ENCODE measurements around the gene REPIN1. TPM values are rescaled to one million over a fixed set of nuclear protein-coding genes. Genes with fewer than 3 reads are reported as not detected.

Gene REPIN1
- total and polyA plus RNA-seq, 9 of the 15 experiments (the other 6 are each of a cell fraction or from before 2014, with no cell fraction given), result 8.1 to 283 (median 94.3) TPM

DNA sequence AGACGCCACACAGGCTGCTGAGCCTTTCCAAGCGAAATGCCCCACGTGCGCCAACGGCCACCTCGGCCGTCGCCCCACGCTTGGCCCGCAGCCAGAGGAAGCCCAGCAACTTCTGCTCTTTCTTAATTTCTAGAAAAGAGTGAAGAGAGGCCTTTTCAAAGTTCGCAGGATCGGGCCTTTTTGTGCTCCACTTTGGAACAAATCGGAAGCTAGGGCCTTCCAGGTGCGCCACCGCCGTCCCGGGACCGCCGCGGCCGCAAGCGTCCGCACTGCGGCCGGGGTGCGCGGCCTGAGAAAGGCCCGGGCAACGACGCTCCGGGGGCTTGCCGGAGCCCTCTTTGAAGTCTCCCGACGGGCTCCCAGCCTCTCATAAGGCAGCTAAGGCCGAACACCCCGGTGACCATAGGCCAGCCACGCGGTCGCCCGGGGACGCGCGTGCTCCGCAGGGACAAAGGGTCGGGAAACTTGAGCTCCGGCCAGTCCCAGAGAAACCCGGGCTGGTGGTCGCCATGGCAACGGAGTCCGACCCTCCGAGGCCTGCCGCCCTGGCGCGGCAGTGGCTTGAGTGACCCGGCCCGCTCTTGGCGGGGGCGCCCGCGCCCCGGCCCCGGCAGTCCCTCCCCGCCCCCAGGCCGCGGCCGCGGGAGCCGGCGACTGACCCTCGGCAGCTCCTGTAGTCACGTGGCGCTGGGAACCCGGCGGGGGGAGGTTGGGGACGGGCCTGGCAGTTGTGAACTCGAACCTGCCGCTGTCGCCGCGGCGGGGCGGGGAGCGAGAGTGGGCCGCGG is at the start of gene REPIN1 (continued):
- no peak for TF ChIP-seq DDX20 (tag; IDR thresholded peaks at IDR 0.05; ENCODE audit: low read depth)
- TF ChIP-seq, protein P1, sequence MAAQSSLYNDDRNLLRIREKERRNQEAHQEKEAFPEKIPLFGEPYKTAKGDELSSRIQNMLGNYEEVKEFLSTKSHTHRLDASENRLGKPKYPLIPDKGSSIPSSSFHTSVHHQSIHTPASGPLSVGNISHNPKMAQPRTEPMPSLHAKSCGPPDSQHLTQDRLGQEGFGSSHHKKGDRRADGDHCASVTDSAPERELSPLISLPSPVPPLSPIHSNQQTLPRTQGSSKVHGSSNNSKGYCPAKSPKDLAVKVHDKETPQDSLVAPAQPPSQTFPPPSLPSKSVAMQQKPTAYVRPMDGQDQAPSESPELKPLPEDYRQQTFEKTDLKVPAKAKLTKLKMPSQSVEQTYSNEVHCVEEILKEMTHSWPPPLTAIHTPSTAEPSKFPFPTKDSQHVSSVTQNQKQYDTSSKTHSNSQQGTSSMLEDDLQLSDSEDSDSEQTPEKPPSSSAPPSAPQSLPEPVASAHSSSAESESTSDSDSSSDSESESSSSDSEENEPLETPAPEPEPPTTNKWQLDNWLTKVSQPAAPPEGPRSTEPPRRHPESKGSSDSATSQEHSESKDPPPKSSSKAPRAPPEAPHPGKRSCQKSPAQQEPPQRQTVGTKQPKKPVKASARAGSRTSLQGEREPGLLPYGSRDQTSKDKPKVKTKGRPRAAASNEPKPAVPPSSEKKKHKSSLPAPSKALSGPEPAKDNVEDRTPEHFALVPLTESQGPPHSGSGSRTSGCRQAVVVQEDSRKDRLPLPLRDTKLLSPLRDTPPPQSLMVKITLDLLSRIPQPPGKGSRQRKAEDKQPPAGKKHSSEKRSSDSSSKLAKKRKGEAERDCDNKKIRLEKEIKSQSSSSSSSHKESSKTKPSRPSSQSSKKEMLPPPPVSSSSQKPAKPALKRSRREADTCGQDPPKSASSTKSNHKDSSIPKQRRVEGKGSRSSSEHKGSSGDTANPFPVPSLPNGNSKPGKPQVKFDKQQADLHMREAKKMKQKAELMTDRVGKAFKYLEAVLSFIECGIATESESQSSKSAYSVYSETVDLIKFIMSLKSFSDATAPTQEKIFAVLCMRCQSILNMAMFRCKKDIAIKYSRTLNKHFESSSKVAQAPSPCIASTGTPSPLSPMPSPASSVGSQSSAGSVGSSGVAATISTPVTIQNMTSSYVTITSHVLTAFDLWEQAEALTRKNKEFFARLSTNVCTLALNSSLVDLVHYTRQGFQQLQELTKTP (IDR thresholded peaks at IDR 0.05; ENCODE audit: low read depth in 1 of 2, partially characterized antibody in 2 of 2), result peak in 1 of 2 experiments; percentile 18
- TF ChIP-seq C11orf30 (IDR thresholded peaks at IDR 0.05; ENCODE audit: low read depth), result no peak
- TF ChIP-seq DPF2 (IDR thresholded peaks at IDR 0.05), result peak; percentile 54; the same call in 1 of the 2 replicates
- TF ChIP-seq TCF3 (CRISPR knock-in tag; IDR thresholded peaks at IDR 0.05), result peak; percentile 29; the same call in 1 of the 2 replicates
- peak in 1 of 2 experiments; percentile 5; a peak in 1 of 4 replicates for TF ChIP-seq RAD21 (CRISPR knock-in tag; conservative IDR thresholded peaks at IDR 0.05 in 1 of 2, IDR thresholded peaks at IDR 0.05 in 1 of 2)
- TF ChIP-seq BCL6 (CRISPR knock-in tag; IDR thresholded peaks at IDR 0.05), result no peak
- TF ChIP-seq, protein P2, sequence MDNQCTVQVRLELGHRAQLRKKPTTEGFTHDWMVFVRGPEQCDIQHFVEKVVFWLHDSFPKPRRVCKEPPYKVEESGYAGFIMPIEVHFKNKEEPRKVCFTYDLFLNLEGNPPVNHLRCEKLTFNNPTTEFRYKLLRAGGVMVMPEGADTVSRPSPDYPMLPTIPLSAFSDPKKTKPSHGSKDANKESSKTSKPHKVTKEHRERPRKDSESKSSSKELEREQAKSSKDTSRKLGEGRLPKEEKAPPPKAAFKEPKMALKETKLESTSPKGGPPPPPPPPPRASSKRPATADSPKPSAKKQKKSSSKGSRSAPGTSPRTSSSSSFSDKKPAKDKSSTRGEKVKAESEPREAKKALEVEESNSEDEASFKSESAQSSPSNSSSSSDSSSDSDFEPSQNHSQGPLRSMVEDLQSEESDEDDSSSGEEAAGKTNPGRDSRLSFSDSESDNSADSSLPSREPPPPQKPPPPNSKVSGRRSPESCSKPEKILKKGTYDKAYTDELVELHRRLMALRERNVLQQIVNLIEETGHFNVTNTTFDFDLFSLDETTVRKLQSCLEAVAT (IDR thresholded peaks at IDR 0.05), result peak in 1 of 2 experiments; percentile 19; a peak in 1 of 4 replicates
- TF ChIP-seq KDM2B (CRISPR knock-in tag; IDR thresholded peaks at IDR 0.05), result 0 out of 2 replicates have a peak, but pooled peaks have one; percentile 23
- TF ChIP-seq, protein P3, sequence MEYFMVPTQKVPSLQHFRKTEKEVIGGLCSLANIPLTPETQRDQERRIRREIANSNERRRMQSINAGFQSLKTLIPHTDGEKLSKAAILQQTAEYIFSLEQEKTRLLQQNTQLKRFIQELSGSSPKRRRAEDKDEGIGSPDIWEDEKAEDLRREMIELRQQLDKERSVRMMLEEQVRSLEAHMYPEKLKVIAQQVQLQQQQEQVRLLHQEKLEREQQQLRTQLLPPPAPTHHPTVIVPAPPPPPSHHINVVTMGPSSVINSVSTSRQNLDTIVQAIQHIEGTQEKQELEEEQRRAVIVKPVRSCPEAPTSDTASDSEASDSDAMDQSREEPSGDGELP (CRISPR knock-in tag; IDR thresholded peaks at IDR 0.05; ENCODE audit: borderline replicate concordance), result peak; percentile 72; the same call in 1 of the 2 replicates
- TF ChIP-seq, protein P4, sequence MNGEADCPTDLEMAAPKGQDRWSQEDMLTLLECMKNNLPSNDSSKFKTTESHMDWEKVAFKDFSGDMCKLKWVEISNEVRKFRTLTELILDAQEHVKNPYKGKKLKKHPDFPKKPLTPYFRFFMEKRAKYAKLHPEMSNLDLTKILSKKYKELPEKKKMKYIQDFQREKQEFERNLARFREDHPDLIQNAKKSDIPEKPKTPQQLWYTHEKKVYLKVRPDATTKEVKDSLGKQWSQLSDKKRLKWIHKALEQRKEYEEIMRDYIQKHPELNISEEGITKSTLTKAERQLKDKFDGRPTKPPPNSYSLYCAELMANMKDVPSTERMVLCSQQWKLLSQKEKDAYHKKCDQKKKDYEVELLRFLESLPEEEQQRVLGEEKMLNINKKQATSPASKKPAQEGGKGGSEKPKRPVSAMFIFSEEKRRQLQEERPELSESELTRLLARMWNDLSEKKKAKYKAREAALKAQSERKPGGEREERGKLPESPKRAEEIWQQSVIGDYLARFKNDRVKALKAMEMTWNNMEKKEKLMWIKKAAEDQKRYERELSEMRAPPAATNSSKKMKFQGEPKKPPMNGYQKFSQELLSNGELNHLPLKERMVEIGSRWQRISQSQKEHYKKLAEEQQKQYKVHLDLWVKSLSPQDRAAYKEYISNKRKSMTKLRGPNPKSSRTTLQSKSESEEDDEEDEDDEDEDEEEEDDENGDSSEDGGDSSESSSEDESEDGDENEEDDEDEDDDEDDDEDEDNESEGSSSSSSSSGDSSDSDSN (IDR thresholded peaks at IDR 0.05; ENCODE audit: borderline replicate concordance in 1 of 2, low read depth in 2 of 2, low read length in 2 of 2), result peak; percentile 82 to 85
- TF ChIP-seq JUNB (CRISPR knock-in tag; conservative IDR thresholded peaks at IDR 0.05), result no peak
- TF ChIP-seq MBD2 (IDR thresholded peaks at IDR 0.05; ENCODE audit: borderline replicate concordance, low read depth), result no peak; the same call in 1 of the 2 replicates
- peak; percentile 95 for TF ChIP-seq LCOR (CRISPR knock-in tag; IDR thresholded peaks at IDR 0.05)
- TF ChIP-seq NEUROD1 (IDR thresholded peaks at IDR 0.05; ENCODE audit: borderline replicate concordance, low read depth, low read length, partially characterized antibody), result peak; percentile 78
- no peak for TF ChIP-seq NFYB (IDR thresholded peaks at IDR 0.05; ENCODE audit: extremely low read depth, insufficient read length)
- no peak for TF ChIP-seq ARNT (IDR thresholded peaks at IDR 0.05)
- TF ChIP-seq PHB (CRISPR knock-in tag; IDR thresholded peaks at IDR 0.05), result no peak
- no peak for TF ChIP-seq ZNF436 (CRISPR knock-in tag; IDR thresholded peaks at IDR 0.05)

Measured in K562 (cell line).